ENCODE data around the gene HIKESHI. TPM values are rescaled to one million over a fixed set of nuclear protein-coding genes. Genes with fewer than 3 reads are reported as not detected.

HIKESHI gene
- total RNA-seq, 1 experiment from 2014 or later: 38.2 TPM

DNA sequence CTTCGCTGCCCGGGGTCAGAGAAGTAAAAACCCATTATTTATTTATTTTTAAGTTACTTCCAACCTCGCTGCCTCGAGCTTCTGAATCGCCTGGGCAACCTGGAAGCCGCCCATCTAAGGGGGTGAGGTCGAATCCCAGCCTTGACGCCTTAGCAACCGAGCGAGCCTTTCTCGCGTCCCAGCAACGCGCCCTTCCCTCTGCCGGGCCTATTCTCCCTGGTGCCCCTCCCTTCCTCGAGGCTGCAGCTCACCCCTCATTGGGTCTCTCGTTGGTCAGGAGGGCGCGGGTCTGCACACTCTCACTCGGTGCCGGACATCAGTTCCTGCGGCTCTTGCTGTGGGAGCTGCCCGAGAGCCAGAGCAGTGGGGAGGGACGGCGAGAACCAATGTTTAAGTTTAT, 72.5 kb downstream of the HIKESHI start, which contains the start of gene CCDC81 (continued):
- TF ChIP-seq, protein P1, sequence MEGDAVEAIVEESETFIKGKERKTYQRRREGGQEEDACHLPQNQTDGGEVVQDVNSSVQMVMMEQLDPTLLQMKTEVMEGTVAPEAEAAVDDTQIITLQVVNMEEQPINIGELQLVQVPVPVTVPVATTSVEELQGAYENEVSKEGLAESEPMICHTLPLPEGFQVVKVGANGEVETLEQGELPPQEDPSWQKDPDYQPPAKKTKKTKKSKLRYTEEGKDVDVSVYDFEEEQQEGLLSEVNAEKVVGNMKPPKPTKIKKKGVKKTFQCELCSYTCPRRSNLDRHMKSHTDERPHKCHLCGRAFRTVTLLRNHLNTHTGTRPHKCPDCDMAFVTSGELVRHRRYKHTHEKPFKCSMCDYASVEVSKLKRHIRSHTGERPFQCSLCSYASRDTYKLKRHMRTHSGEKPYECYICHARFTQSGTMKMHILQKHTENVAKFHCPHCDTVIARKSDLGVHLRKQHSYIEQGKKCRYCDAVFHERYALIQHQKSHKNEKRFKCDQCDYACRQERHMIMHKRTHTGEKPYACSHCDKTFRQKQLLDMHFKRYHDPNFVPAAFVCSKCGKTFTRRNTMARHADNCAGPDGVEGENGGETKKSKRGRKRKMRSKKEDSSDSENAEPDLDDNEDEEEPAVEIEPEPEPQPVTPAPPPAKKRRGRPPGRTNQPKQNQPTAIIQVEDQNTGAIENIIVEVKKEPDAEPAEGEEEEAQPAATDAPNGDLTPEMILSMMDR (IDR thresholded peaks at IDR 0.05 in 2 of 3, conservative IDR thresholded peaks at IDR 0.05 in 1 of 3; ENCODE audit: borderline replicate concordance in 1 of 3, insufficient read depth in 1 of 3, low read depth in 2 of 3, low read length in 2 of 3): no peak

DNA sequence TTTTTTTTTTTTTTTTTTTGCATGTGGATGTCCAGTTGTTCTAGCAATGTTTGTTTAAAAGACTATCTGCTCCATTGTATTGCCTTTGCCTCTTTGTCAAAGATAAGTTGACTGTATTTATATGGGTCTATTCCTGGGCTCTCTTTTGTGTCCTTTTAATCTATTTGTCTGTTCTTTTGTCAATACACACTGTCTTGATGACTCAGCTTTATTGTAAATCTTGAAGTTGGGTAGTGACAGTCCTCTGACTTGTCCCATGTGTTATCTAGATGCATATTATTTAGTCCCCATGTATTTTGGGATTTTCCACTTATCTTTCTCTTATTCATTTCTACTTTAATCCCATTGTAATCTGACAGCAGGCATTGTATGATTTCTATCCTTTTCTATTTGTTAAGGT, 75.9 kb downstream of the HIKESHI start:
- no peaks in the 10 kb centered on the region for H3K79me2 ChIP-seq (ENCODE audit: insufficient read depth, low read length)
- RAD21 ChIA-PET (ENCODE audit: low non-redundant PET in 1 of 2, low total read pairs in 2 of 2, uncharacterized antibody in 2 of 2, unreplicated experiment in 2 of 2): no interaction called here
- H2AFZ ChIP-seq (ENCODE audit: low read depth, low read length, poor library complexity, severe bottlenecking): no peak overlapping the region
- intact Hi-C loops (cut with micrococcal nuclease): no loop called here
- no peak overlapping the region for H3K4me3 ChIP-seq (replicated peaks in 1 of 2; ENCODE audit: low read depth in 1 of 2, low read length in 2 of 2)
- no peak overlapping the region for H3K9ac ChIP-seq (ENCODE audit: low read length)
- no TSS peak for BruUV-seq (replicated peaks)
- H3K9me3 ChIP-seq (ENCODE audit: control insufficient read depth in 1 of 2, insufficient read depth in 1 of 2, low read depth in 1 of 2, low read length in 2 of 2): no peaks in the 10 kb centered on the region
- H3K36me3 ChIP-seq (ENCODE audit: control insufficient read depth in 1 of 2, insufficient read depth in 2 of 2, low read length in 2 of 2): no peaks in the 10 kb centered on the region
- no peaks in the 10 kb centered on the region for H4K20me1 ChIP-seq (ENCODE audit: insufficient read depth)
- H3K4me2 ChIP-seq (ENCODE audit: low read length): no peak overlapping the region
- H3K27ac ChIP-seq (ENCODE audit: low read depth, low read length): no peak overlapping the region
- ATAC-seq: no peak
- DNase-seq (ENCODE audit: low read depth, low spot score): no peak
- POLR2A ChIA-PET: no interaction called here
- no peaks in the 10 kb centered on the region for H3K4me1 ChIP-seq (ENCODE audit: control insufficient read depth in 1 of 2, insufficient read depth in 2 of 2, low read length in 2 of 2)
- H3K27me3 ChIP-seq (ENCODE audit: insufficient read depth, low read length): no peaks in the 10 kb centered on the region
- CTCF ChIA-PET: no interaction called here
- no peaks in the 10 kb centered on the region for H3K9me2 ChIP-seq (ENCODE audit: insufficient read depth)
- TF ChIP-seq, protein P1 (IDR thresholded peaks at IDR 0.05 in 2 of 3, conservative IDR thresholded peaks at IDR 0.05 in 1 of 3; ENCODE audit: borderline replicate concordance in 1 of 3, insufficient read depth in 1 of 3, low read depth in 2 of 3, low read length in 2 of 3): no peak
- TF ChIP-seq CEBPB (IDR thresholded peaks at IDR 0.05; ENCODE audit: low read depth): no peak
- TF ChIP-seq ZFX (IDR thresholded peaks at IDR 0.05): no peak
